Nephron (organoid): ENCODE data around the gene HDAC2.
A peak's percentile ranks its signal among the peaks of the same experiment; 100 is the strongest.

ENCODE experiments used
- H3K27ac Mint-ChIP-seq, 3 experiments: 2 replicates each; pipeline ENCODE4 v1.8.0; 2020; ENCODE audit warnings: mixed read lengths in 3 of 3, mild to moderate bottlenecking in 2 of 3, moderate library complexity in 1 of 3
- H3K27me3 Mint-ChIP-seq: 2 replicates; pipeline ENCODE4 v1.8.0; 2021; ENCODE audit warnings: low read depth, mild to moderate bottlenecking, moderate library complexity, mixed read lengths
- H3K36me3 Mint-ChIP-seq: 2 replicates; pipeline ENCODE4 v1.8.0; 2020; ENCODE audit warnings: low read depth, mixed read lengths
- H3K4me1 Mint-ChIP-seq: 2 replicates; pipeline ENCODE4 v1.8.0; 2020; ENCODE audit warnings: mixed read lengths
- H3K4me3 Mint-ChIP-seq, 3 experiments: 2 replicates each; pipeline ENCODE4 v1.8.0; 2020; ENCODE audit warnings: mild to moderate bottlenecking in 3 of 3, mixed read lengths in 3 of 3, moderate library complexity in 2 of 3
- H3K9me3 Mint-ChIP-seq: 2 replicates; pipeline ENCODE4 v1.8.0; 2020; ENCODE audit warnings: mixed read lengths
- TF ChIP-seq, protein P1 (sequence below), 3 experiments: fragments of 200-600 bp; sonication (generic); IDR thresholded peaks; one replicate each; pipeline ENCODE4 v1.5.0; 2021; ENCODE audit warnings: antibody characterized with exemption in 3 of 3; ENCODE audit not compliant: unreplicated experiment in 3 of 3

The HDAC2 gene

DNA sequence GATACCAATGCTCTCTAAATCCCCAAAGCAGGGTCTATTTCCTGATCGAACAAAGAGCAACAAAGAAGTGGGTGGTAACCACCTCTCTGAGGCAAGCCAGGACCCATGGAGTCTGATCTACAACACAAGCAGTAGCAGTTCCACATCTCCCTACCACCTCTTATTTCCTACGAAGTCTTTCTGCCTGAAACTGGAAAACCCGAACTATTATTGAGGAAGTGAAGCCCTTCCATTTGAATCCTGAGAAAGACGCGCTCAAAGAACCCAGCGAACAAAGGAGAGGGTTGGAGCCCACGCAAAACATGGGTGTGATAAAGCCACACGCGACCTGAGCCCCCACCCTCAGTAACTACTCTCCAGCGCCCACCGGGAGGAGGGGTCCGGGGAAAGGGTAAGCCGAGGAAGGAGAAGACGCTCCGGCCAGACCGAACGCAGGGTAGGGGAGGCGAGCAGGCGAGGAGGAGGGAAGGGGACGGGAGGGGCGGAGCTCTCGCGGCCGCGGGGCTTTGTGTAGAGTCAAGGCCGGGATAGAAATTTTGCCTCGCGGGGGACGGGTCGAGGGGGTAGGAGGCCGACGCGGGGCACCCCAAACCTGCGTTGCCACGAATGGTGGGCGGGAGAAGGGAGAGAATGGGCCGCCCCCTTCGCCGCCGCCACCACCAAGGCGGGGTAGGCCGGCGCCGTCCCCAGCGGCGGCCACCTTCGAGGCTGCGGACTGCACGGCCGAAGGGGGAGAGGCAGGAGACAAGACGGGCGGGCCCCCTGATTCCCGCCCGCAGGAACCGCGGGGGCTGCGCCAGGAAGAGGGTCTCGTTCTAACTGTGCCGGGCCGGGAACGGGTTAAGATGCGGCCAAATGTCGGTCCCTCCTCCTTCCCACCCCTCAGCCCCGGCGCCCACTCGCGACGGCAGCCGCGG, 802 bp downstream of the HDAC2 start:
- Mint-ChIP-seq H3K4me1 (peaks cover 31% of the 10 kb centered on the region), H3K4me3 (peak overlapping the region; percentile 97 to 100 (median 99)), H3K36me3 (peaks cover 9% of the 10 kb centered on the region), H3K27me3 (no peaks in the 10 kb centered on the region), H3K27ac (peak overlapping the region; percentile 99 to 100 (median 100)), H3K9me3 (no peaks in the 10 kb centered on the region)
- TF ChIP-seq, protein P1, sequence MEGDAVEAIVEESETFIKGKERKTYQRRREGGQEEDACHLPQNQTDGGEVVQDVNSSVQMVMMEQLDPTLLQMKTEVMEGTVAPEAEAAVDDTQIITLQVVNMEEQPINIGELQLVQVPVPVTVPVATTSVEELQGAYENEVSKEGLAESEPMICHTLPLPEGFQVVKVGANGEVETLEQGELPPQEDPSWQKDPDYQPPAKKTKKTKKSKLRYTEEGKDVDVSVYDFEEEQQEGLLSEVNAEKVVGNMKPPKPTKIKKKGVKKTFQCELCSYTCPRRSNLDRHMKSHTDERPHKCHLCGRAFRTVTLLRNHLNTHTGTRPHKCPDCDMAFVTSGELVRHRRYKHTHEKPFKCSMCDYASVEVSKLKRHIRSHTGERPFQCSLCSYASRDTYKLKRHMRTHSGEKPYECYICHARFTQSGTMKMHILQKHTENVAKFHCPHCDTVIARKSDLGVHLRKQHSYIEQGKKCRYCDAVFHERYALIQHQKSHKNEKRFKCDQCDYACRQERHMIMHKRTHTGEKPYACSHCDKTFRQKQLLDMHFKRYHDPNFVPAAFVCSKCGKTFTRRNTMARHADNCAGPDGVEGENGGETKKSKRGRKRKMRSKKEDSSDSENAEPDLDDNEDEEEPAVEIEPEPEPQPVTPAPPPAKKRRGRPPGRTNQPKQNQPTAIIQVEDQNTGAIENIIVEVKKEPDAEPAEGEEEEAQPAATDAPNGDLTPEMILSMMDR (IDR thresholded peaks at IDR 0.05; ENCODE audit: unreplicated experiment in 3 of 3), result no peak

DNA sequence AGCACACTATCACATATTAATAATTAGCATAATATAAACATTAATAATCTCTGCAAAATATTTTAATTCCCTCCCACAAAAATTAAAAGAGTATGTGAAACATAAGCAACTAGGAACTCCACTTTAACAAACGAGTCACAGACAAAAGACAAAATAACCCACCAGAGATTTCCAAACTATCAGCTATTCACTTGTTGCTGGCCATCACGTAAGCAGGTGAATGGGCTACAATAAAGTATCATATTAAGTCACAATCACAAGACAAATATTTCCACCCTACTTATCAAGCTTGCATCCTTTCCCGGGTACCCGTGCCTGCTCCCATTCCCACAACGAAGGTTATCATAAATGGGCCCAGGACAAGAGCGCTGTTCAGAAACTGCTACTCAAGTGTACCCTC, 2.5 kb downstream of the HDAC2 start:
- Mint-ChIP-seq H3K4me3 (peak overlapping the region; percentile 97 to 100 (median 99)), H3K9me3 (no peaks in the 10 kb centered on the region), H3K27me3 (no peaks in the 10 kb centered on the region), H3K27ac (peak overlapping the region; percentile 99 to 100 (median 100)), H3K4me1 (peaks cover 36% of the 10 kb centered on the region), H3K36me3 (peaks cover 22% of the 10 kb centered on the region)
- TF ChIP-seq, protein P1 (IDR thresholded peaks at IDR 0.05; ENCODE audit: unreplicated experiment in 3 of 3), result no peak

DNA sequence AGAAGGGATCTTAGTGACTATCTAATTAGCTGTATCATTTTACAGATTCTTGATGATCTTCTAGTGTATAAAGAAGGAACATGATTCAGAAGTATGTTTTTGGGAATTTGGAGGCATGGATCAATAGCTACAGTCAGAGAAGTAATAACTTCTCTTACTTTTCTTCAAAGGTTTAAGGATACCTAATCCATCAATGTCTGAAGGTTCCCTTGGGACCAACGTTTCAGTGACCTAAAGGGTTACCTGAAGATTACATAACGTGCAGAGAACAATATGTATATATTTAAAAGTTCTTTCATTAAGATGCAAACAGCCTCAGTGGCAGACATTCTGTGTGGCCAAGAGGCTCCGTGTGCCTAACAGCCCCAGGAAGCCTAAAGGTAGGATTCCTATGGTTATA, 3.2 kb downstream of the HDAC2 start:
- Mint-ChIP-seq H3K4me1 (peaks cover 36% of the 10 kb centered on the region), H3K27ac (peak overlapping the region; percentile 17 to 100 (median 22)), H3K27me3 (no peaks in the 10 kb centered on the region), H3K36me3 (peaks cover 25% of the 10 kb centered on the region), H3K4me3 (peak overlapping the region; percentile 42 to 100 (median 97)), H3K9me3 (no peaks in the 10 kb centered on the region)
- TF ChIP-seq, protein P1 (IDR thresholded peaks at IDR 0.05; ENCODE audit: unreplicated experiment in 3 of 3), result no peak

DNA sequence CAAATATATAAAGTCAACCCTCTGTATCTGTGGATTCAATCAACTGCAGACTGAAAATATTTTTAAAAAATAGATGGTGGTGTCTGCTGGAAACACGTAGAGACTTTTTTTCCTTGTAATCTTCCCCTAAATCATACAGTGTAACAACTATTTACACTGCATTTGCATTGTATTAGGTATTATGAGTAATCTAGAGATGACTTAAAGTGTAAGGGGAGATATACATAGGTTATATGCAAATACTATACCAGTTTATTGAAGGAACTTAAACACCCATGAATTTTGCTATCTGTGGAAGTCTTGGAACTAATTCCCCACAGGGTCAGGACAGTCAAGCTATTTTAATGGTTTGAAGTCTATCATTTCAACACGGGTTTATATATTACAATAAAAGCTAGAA, 10.2 kb downstream of the HDAC2 start:
- Mint-ChIP-seq H3K9me3 (no peaks in the 10 kb centered on the region), H3K27ac (no peak overlapping the region), H3K36me3 (peaks cover 57% of the 10 kb centered on the region), H3K27me3 (no peaks in the 10 kb centered on the region), H3K4me3 (no peak overlapping the region), H3K4me1 (peaks cover 41% of the 10 kb centered on the region)
- TF ChIP-seq, protein P1 (IDR thresholded peaks at IDR 0.05; ENCODE audit: unreplicated experiment in 3 of 3), result no peak

DNA sequence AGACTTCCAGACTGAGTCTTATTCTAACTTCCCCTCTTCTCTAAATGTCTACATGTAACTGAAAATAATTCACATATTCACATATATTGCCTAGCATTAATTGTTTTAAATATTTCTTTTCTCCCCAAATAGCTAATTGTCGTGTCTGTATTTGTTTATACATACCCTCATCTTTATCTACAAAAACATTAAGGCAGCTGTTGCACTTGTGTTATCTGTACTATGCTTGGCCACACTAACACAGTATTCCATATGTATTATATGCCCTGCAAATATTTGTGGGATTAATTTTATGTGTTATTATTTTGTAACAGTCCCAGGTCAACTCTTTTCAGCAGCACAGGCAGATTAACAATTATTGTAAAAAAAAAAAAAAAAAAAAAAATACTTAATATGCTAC, 11.7 kb downstream of the HDAC2 start:
- H3K36me3 Mint-ChIP-seq, result peaks cover 54% of the 10 kb centered on the region
- H3K4me3 Mint-ChIP-seq, result no peak overlapping the region
- peaks cover 37% of the 10 kb centered on the region for H3K4me1 Mint-ChIP-seq
- H3K9me3 Mint-ChIP-seq, result no peaks in the 10 kb centered on the region
- peak overlapping the region; percentile 2 to 6 (median 5) for H3K27ac Mint-ChIP-seq
- H3K27me3 Mint-ChIP-seq, result no peaks in the 10 kb centered on the region
- TF ChIP-seq, protein P1 (IDR thresholded peaks at IDR 0.05; ENCODE audit: unreplicated experiment in 3 of 3), result no peak
